Measurements from ENCODE around the gene PRKAG2.

Gene PRKAG2

GRCh38 chr7:151663382-151664100, 213.4 kb downstream of the PRKAG2 start:
- DNase-seq: no peak

GRCh38 chr7:151662251-151662826, 214.6 kb downstream of the PRKAG2 start:
- no peak for DNase-seq

- DNase-seq: no peak
Observed at GRCh38 chr7:151661587-151661986, 215.3 kb downstream of the PRKAG2 start.

- DNase-seq: no peak
Observed at GRCh38 chr7:151660141-151660540, 216.8 kb downstream of the PRKAG2 start.

- peak; percentile 21 for DNase-seq
Observed at GRCh38 chr7:151659219-151659618, 217.7 kb downstream of the PRKAG2 start.

GRCh38 chr7:151658778-151659177, 218.1 kb downstream of the PRKAG2 start:
- peak; percentile 21 for DNase-seq

GRCh38 chr7:151657173-151657572, 219.7 kb downstream of the PRKAG2 start:
- DNase-seq: no peak

- DNase-seq: no peak
Observed at GRCh38 chr7:151655555-151655954, 221.4 kb downstream of the PRKAG2 start.

GRCh38 chr7:151652111-151652510, 224.8 kb downstream of the PRKAG2 start:
- peak; percentile 89 for DNase-seq

- no peak for DNase-seq
Observed at GRCh38 chr7:151650161-151650560, 226.8 kb downstream of the PRKAG2 start.

GRCh38 chr7:151648429-151648828, 228.5 kb downstream of the PRKAG2 start:
- no peak for DNase-seq

GRCh38 chr7:151647874-151648273, 229.0 kb downstream of the PRKAG2 start:
- no peak for DNase-seq

- DNase-seq: no peak
Observed at GRCh38 chr7:151647006-151647405, 229.9 kb downstream of the PRKAG2 start.

GRCh38 chr7:151645311-151645710, 231.6 kb downstream of the PRKAG2 start:
- no peak for DNase-seq

- DNase-seq: no peak
Observed at GRCh38 chr7:151644554-151644953, 232.4 kb downstream of the PRKAG2 start.

GRCh38 chr7:151642746-151643145, 234.2 kb downstream of the PRKAG2 start:
- DNase-seq: no peak

- no peak for DNase-seq
Observed at GRCh38 chr7:151641587-151641986, 235.3 kb downstream of the PRKAG2 start.

GRCh38 chr7:151637781-151638261, 239.1 kb downstream of the PRKAG2 start:
- no peak for DNase-seq

- no peak for DNase-seq
Observed at GRCh38 chr7:151634643-151635042, 242.3 kb downstream of the PRKAG2 start.

GRCh38 chr7:151633516-151633812, 243.5 kb downstream of the PRKAG2 start:
- no peak for DNase-seq

- peak; percentile 45 for DNase-seq
Observed at GRCh38 chr7:151632750-151633515, 244.0 kb downstream of the PRKAG2 start.

- DNase-seq: peak; percentile 97
Observed at GRCh38 chr7:151631953-151632749, 244.8 kb downstream of the PRKAG2 start.

GRCh38 chr7:151631570-151631952, 245.4 kb downstream of the PRKAG2 start:
- peak; percentile 80 for DNase-seq

All from NCI-H69 (cell line).